GM12878 (cell line): Measurements from ENCODE around the gene ZNF653. TPM values are rescaled to one million over a fixed set of nuclear protein-coding genes. Genes with fewer than 3 reads are reported as not detected.

ENCODE experiments used
- BRCA1 ChIP-seq: IDR thresholded peaks from 2 replicates; pipeline ENCODE4 v1.6.1; 2011; ENCODE audit warnings: low read depth, low read length, improper control_type of control experiment
- CBFB ChIP-seq: IDR thresholded peaks from 2 replicates; pipeline ENCODE4 v1.6.1; 2016; ENCODE audit warnings: antibody characterized with exemption, low read depth
- CBX3 ChIP-seq: fragments of 200-600 bp; sonication (generic); IDR thresholded peaks from 2 replicates; pipeline ENCODE4 v1.6.1; 2016; ENCODE audit warnings: low read depth, borderline replicate concordance
- CEBPB ChIP-seq, 2 experiments: fragments of 150-350 bp in 1 of 2; IDR thresholded peaks; 2 replicates each; pipeline ENCODE4 v1.6.1; 2012 to 2014; ENCODE audit warnings: low read depth in 2 of 2, low read length in 2 of 2, borderline replicate concordance in 1 of 2, inconsistent platforms in 1 of 2
- CHD2 ChIP-seq: IDR thresholded peaks from 2 replicates; pipeline ENCODE4 v1.6.1; 2011; ENCODE audit warnings: low read depth, low read length, improper control_type of control experiment, borderline replicate concordance
- CHD4 ChIP-seq: fragments of 200-600 bp; sonication (generic); IDR thresholded peaks from 2 replicates; pipeline ENCODE4 v1.6.1; 2016; ENCODE audit warnings: mild to moderate bottlenecking
- E2F4 ChIP-seq: IDR thresholded peaks from 2 replicates; pipeline ENCODE4 v1.6.1; 2012; ENCODE audit warnings: low read depth, low read length, improper control_type of control experiment
- FOS ChIP-seq: IDR thresholded peaks from 3 replicates; pipeline ENCODE4 v1.6.1; 2011; ENCODE audit warnings: borderline replicate concordance; ENCODE audit not compliant: insufficient read length; ENCODE audit errors: extremely low read depth
- HCFC1 ChIP-seq: fragments of 150-350 bp; IDR thresholded peaks from 2 replicates; pipeline ENCODE4 v1.6.1; 2014; ENCODE audit warnings: low read length
- HDAC2 ChIP-seq: fragments of 200-600 bp; sonication (generic); IDR thresholded peaks from 2 replicates; pipeline ENCODE4 v1.6.1; 2017
- KLF5 ChIP-seq: fragments of 450-650 bp; IDR thresholded peaks from 2 replicates; pipeline ENCODE4 v1.6.1; 2014; ENCODE audit warnings: mild to moderate bottlenecking; ENCODE audit not compliant: partially characterized antibody
- MEF2B ChIP-seq: fragments of 450-650 bp; IDR thresholded peaks from 2 replicates; pipeline ENCODE4 v1.6.1; 2018; ENCODE audit warnings: mild to moderate bottlenecking, moderate library complexity; ENCODE audit not compliant: partially characterized antibody, poor library complexity, severe bottlenecking
- PKNOX1 ChIP-seq: fragments of 450-650 bp; IDR thresholded peaks from 2 replicates; pipeline ENCODE4 v1.6.1; 2016; ENCODE audit warnings: mild to moderate bottlenecking
- SRF ChIP-seq, 2 experiments: IDR thresholded peaks; 2 replicates each; pipeline ENCODE4 v1.6.1; 2011; ENCODE audit warnings: low read depth in 2 of 2, low read length in 2 of 2, mild to moderate bottlenecking in 1 of 2, moderate library complexity in 1 of 2
- TCF3 ChIP-seq: IDR thresholded peaks from 2 replicates; pipeline ENCODE4 v1.6.1; 2012; ENCODE audit warnings: low read depth, mild to moderate bottlenecking, low read length, borderline replicate concordance; ENCODE audit not compliant: insufficient read depth
- WRNIP1 ChIP-seq: IDR thresholded peaks from 2 replicates; pipeline ENCODE4 v1.6.1; 2011; ENCODE audit warnings: low read depth, low read length, improper control_type of control experiment, borderline replicate concordance
- ZBTB40 ChIP-seq: fragments of 450-650 bp; IDR thresholded peaks from 2 replicates; pipeline ENCODE4 v1.6.1; 2016; ENCODE audit warnings: mild to moderate bottlenecking, moderate library complexity, borderline replicate concordance
- ZNF687 ChIP-seq: fragments of 450-650 bp; IDR thresholded peaks from 2 replicates; pipeline ENCODE4 v1.6.1; 2017; ENCODE audit warnings: mild to moderate bottlenecking, moderate library complexity
- ZZZ3 ChIP-seq: IDR thresholded peaks from 2 replicates; pipeline ENCODE4 v1.6.1; 2011; ENCODE audit warnings: low read depth; ENCODE audit not compliant: control insufficient read depth, insufficient read length
- polyA plus RNA-seq, 11 experiments: library from polyadenylated mRNA; depleted of rRNA in 4 of 11; unstranded in 6 of 11; stranded (reverse) in 5 of 11; fragments of >200 nt; fragmentation: Nextera tagmentation in 4 of 11; fragmentation: Illumina TruSeq in 1 of 11; extraction: Ambion mirVana in 4 of 11; extraction: Trizol in 1 of 11; gene quantifications; 1 replicate in 1 of 11; 2 replicates in 10 of 11; pipeline versions ENCODE4 v1.2.1 to v1.2.3, GENCODE V29; 2011 to 2016; ENCODE audit warnings: inconsistent platforms in 2 of 11, missing spikeins in 2 of 11, low read depth in 1 of 11
- total RNA-seq, 4 experiments: library from RNA; depleted of rRNA in 3 of 4; stranded (reverse); fragments of >200 nt in 3 of 4; fragmentation: Illumina TruSeq in 1 of 4; extraction: Trizol in 1 of 4; gene quantifications; 2 replicates each; pipeline versions ENCODE4 v1.2.1 to v1.2.3, GENCODE V29; 2013 to 2021

ZNF653 gene
- total and polyA plus RNA-seq, 10 of the 15 experiments (the other 5 are each of a cell fraction or from before 2014, with no cell fraction given): 2.2 to 13.2 (median 6.7) TPM; not detected in 2

GRCh38 chr19:11528551-11529341 lies 23.1 kb upstream of the ZNF653 start, which contains the start of gene ECSIT (continued):
- TF ChIP-seq WRNIP1: no peak
- TF ChIP-seq MEF2B: no peak
- no peak for TF ChIP-seq FOS
- TF ChIP-seq CHD2: peak; percentile 94
- TF ChIP-seq HDAC2: peak; percentile 38; the same call in 1 of the 2 replicates
- TF ChIP-seq E2F4: no peak
- no peak for TF ChIP-seq CBFB
- TF ChIP-seq PKNOX1: peak; percentile 24
- TF ChIP-seq CBX3: no peak
- TF ChIP-seq ZZZ3: no peak
- TF ChIP-seq TCF3: 0 out of 2 replicates have a peak, but pooled peaks have one; percentile 40
- peak; percentile 73 for TF ChIP-seq KLF5
- peak; percentile 75 for TF ChIP-seq HCFC1
- no peak for TF ChIP-seq CHD4
- 0 out of 2 replicates have a peak, but pooled peaks have one; percentile 15 for TF ChIP-seq ZNF687
- TF ChIP-seq ZBTB40: peak; percentile 89
- no peak for TF ChIP-seq CEBPB (IDR thresholded peaks at IDR 0.05; ENCODE audit: borderline replicate concordance in 1 of 2, low read depth in 2 of 2, low read length in 2 of 2)
- TF ChIP-seq BRCA1: no peak; the same call in 1 of the 2 replicates
- TF ChIP-seq SRF (IDR thresholded peaks at IDR 0.05; ENCODE audit: low read depth in 2 of 2, low read length in 2 of 2): no peak
